Central memory CD4-positive, alpha-beta T cell (primary cell): Measurements from ENCODE around the gene NCEH1.

Experiments
- DNase-seq: peaks from one replicate; pipeline ENCODE4 v3.0.0; 2022

The NCEH1 gene

GRCh38 chr3:172643506-172644179 is 67.2 kb downstream of the NCEH1 start:
- DNase-seq, result no peak

- no peak for DNase-seq
Observed at GRCh38 chr3:172641291-172641690, 69.6 kb downstream of the NCEH1 start.

DNA sequence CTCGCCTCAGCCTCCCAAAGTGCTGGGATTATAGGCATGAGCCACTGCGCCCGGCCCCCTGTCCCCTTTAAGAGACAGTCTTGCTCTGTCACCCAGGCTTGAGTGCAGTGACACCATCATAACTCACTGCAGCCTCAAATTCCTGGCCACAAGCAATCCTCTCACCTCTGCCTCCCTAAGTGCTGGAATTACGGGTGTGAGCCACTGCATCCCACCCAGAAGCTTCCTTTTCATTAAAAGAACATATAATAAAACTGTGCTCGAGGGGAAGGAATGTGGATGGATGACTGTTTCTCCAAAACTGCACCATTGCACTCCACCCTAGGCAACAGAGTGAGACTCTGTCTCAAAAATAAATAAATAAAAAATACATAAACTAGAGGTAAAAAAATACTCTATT is 70.1 kb downstream of the NCEH1 start:
- no peak for DNase-seq

GRCh38 chr3:172635588-172635987 is 75.3 kb downstream of the NCEH1 start:
- DNase-seq, result no peak

- no peak for DNase-seq
Observed at GRCh38 chr3:172634948-172635347, 75.9 kb downstream of the NCEH1 start.

GRCh38 chr3:172630316-172630715 is 80.6 kb downstream of the NCEH1 start:
- no peak for DNase-seq

DNA sequence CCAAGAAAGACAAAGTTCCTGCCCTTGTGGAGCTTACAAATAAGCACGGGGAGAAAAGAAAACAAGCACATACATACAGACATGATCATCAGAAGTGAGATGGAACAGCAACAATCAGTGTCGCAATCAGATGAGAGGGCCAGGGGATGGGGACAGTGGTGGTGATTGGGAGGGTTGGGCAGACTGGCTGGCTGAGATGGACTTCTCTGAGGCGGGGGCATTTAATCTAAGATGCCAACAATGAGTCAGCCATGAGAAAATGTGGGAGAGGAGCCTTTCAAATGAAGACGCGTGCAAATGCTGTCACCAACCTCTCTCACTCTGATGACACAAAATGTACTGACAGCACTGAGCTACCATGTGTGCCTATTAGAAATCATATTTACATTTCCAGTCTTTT is 81.4 kb downstream of the NCEH1 start:
- DNase-seq, result no peak

GRCh38 chr3:172627057-172627809 is 83.6 kb downstream of the NCEH1 start:
- no peak for DNase-seq

GRCh38 chr3:172626021-172626640 is 84.7 kb downstream of the NCEH1 start:
- no peak for DNase-seq

DNA sequence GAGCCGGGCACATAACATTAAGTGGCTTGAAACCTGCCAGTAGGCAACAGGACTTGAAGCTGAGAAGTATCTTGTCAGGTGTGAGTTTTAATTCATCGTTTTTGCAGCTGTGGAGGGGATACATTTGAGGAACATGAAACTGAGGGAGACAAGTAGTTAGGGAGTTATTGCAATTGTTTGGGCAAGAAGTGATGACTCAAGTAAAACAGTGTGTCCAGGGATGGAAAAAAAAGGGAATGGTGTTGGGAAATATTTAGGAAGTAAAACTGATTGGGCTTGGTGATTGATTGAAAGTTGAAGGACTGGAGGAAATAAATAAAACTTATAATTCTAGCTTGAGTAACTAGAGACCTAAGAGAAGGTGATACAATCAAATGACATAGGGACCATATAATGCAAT is 85.5 kb downstream of the NCEH1 start:
- DNase-seq, result no peak

DNA sequence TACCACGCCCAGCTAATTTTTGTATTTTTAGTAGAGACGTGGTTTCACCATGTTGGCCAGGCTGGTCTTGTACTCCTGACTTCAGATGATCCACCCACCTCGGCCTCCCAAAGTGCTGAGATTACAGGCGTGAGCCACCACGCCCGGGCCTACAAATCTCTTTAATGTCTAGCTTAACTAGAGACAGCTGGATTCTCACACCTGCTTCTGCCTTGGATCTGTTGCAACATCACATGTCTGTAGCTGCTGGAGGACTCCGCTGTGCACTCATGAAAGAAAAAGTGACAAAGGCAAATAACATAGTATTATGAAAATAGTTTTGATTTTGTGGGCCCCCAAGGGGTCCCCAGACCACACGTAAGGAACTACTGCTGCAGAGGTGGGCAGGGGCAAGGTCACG is 85.9 kb downstream of the NCEH1 start:
- DNase-seq, result no peak

- DNase-seq, result no peak
Observed at GRCh38 chr3:172622916-172623700, 87.8 kb downstream of the NCEH1 start.

DNA sequence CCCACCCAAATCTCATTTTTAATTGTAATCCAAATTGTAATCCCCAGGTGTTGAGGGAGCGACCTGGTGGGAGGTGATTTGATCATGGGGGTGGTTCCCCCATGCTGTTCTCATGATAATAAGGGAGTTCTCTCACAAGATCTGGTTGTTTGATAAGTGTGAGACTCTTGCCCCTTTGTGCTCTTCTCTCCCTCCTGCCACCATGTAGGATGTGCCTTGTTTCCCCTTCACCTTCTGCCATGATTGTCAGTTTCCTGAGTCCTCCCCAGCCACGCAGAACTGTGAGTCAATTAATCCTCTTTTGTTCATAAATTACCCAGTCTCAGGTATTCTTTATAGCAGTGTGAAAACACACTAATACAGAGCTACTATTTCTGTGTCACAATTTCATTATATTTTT is 88.7 kb downstream of the NCEH1 start:
- no peak for DNase-seq

GRCh38 chr3:172617976-172618375 is 92.9 kb downstream of the NCEH1 start:
- no peak for DNase-seq

DNA sequence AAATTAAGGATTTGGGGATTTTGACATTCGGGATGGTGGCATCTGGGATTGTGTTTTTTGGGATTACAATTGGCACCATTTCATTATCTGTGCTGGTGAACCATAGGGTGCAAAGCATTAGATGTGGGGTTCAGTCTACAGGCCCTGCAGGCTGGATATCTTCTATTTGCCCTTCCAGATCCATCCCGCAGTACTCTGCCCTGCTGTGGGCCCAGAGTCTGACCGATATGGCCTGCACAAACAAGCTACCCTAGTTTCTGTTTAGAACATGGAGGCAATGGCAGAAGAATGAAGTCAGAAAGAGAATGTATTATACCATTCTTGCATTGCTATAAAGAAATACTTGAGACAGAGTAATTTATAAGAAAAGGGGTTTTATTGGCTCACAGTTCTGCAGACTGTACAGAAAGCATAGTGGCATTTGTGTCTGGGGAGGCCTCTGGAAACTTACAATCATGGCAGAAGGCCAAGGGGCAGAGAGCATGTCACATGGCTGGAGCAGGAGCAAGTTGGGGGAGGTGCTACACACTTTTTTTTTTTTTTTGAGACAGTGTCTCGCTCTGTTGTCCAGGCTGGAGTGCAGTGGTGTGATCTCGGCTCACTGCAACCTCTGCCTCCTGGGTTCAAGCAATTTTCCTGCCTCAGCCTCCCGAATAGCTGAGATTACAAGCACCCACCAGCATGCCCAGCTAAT is 93.7 kb downstream of the NCEH1 start:
- DNase-seq, result no peak

GRCh38 chr3:172616031-172616461 is 94.8 kb downstream of the NCEH1 start:
- DNase-seq, result no peak

DNA sequence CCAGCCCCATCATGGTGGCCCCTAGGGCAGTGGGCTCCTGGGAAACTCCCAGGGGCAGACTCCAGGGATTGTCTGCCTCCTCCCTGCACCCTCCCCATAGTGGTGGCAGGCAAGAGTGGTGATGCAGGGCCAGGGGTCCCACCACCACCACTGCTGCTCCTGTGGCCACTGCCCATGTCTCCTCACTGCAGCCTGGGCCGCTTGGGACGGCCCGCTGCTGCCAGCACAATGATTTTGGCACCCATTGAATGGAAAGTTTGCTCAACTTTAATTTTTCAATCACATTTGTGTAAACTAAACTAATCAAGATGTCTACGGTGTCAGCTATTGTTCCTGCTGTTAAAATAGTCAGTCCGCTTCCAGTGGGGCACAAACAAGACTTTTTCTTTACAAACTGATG is 95.6 kb downstream of the NCEH1 start:
- DNase-seq, result no peak

- no peak for DNase-seq
Observed at GRCh38 chr3:172614340-172615274, 96.3 kb downstream of the NCEH1 start.

GRCh38 chr3:172613845-172614244 is 97.0 kb downstream of the NCEH1 start:
- DNase-seq, result no peak

- DNase-seq, result no peak
Observed at GRCh38 chr3:172612871-172613678, 97.8 kb downstream of the NCEH1 start.

DNA sequence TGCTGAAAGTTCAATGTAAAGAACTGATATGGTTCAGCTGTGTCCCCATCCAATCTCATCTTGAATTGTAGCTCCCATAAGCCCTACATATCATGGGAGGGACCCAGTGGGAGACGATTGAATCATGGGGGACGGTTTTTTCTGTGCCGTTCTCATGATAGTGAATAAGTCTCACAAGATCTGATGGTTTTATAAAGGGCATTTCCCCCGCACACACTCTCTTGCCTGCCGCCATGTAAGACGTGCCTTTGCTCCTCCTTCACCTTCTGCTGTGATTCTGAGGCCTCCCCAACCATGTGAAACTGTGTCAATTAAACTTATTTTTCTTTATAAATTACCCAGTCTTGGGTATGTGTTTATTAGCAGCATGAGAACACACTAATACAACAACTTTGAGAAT is 101.1 kb downstream of the NCEH1 start:
- DNase-seq, result no peak
